GM21717 (cell line): ENCODE data around the gene KCTD16.

Experiments used
- ATAC-seq: cut with Tn5 transposase; IDR thresholded peaks from one replicate; pipeline ENCODE4 v1.9.1; 2021; ENCODE audit warnings: mild to moderate bottlenecking, moderate library complexity; ENCODE audit not compliant: unreplicated experiment

The KCTD16 gene

DNA sequence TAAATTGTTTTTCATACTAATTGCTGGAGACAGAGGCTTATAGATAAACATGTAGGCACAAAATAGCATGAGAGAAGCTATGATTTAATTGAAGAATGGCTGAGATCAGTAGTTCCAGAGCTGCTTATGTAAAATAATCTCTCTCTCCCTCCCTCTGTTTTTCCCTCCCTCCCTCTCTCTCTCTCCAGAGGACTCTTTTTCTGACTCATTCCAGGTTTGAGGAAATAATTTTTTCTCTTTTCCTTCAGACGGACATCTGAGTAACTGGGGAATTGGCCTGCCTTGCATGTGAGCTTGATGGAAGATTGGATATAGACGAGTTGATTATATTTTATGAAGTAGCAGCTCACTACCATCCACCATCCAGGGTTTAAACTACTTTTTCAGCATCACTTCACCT, 35.5 kb downstream of the KCTD16 start:
- no peak for ATAC-seq

DNA sequence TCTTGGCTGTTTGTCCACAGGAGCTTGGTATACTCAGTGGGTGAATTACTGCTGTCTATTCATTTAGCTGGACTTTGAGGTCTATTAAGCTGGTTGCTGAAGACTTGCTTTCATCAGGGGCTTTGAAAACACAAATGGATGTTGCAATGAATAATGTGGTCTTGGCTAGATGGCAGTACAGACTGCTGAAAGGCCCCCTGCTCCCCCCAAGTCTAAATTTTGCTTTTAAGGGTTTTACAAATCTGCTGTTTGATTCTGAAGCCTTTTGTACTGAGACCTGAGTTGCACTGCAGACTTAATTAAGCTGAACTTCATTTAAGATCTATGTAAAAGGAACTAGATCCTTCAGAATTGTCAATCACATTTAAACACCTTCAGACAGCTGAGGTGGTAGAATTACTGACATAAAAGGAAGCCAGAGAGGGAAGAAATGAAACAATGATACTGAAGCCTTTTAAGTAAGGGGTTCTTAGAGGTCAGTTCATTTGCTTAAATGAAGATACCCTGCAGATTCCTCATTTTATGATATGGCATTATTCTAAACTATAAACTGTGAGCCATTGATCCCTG, 37.3 kb downstream of the KCTD16 start:
- no peak for ATAC-seq

DNA sequence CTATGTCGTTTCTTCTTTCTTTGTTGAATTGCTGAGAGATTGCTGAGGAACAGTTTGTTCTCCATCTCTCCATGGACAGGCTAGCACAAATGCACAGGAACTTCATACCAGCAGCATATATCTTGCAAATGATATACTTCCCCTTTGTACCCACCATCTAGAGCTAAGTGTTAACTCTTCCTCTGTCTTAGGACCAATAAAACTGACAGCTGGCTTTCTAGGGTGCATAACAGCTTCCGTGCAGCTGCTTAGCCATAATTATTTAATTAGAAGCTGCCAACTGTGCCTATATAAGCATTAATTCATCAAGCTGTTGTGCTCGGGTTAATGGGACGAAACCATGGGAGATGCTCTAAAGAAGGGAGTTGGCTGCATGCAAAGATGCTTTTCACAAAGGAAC, 38.7 kb downstream of the KCTD16 start:
- ATAC-seq: no peak

DNA sequence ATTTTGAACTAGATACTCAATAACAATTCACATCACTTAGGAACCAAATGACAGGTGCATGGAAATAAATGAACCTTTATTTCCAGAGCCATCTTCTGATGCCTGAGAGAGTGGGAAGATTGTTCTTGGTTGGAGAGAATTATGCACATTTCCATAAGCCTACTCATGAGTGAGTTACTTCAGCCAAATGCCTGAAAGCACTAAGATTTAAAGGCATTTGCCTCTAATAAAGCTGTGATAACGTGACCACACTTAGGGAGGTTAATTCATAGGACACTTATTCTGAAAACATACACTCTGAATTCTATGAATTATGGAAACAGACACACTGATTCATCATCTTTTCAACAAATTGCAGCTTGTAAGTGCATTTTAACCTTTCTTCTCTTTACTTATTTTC, 40.0 kb downstream of the KCTD16 start:
- ATAC-seq: no peak

DNA sequence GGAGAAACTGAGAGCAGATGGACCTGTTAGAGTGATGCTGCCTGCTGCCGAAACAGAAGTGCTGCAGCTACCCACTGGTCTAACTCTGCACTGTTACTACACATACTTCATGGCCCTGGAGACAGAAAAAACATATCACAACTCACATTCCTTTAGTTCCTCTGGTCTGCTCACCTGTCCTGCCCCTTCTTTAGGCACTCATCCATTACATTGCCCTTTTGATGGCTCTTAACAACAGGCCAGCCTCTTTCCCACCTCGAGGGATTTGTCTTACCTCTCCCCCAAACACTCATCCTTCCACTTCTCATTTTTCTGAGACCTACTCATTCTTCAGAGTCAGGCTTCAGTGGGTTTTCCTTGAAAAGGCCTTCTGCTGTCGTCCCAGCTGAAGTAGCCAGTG, 49.2 kb downstream of the KCTD16 start:
- no peak for ATAC-seq

DNA sequence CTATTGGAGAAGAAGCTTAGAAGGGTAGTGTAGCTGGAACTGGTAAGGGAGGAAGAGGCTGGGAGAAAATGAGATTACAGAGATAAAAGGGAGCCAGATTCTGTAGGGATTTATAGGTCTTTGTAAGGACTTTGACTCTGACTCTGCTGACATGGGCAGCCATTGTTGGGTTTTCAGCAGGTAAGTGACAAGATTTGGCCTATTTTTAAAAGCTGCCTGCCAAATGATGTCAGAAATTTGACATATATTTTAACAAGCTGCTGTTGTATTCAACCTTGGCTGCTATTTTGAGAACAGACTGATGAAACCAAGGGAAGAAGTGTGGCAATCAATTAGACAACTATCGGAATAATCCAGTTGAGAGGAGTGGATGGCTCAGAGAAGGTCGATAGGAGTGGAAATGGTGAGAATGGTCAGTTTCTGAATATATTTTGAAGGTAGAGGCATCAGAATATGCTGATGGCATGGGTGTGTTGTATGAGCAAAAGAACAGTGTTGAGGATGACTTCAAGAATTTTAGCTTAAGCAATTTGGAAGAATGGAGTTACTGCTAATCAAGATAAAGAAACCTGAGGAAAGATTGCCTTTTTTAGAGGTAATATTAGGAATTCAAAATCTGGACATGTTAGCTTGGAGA, 56.8 kb downstream of the KCTD16 start:
- no peak for ATAC-seq

DNA sequence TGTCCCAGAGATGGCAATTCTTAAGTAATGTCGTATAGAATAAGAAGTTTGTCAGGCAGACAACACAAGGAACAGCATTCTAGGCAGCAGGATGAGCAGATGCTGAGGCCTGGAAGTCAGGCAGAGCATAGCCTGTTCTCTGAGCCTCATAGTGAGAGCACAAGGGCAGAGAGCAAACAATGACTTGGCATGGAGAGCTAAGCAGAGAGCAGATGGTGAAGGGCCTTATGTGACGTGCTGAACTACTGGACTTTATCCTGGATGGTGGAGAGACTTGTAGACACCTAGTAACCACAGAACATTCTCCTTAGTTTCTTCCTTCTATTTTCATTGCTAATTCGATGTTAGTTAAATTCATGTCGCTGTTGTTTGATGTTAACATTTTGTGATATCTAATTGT, 60.1 kb downstream of the KCTD16 start:
- no peak for ATAC-seq

DNA sequence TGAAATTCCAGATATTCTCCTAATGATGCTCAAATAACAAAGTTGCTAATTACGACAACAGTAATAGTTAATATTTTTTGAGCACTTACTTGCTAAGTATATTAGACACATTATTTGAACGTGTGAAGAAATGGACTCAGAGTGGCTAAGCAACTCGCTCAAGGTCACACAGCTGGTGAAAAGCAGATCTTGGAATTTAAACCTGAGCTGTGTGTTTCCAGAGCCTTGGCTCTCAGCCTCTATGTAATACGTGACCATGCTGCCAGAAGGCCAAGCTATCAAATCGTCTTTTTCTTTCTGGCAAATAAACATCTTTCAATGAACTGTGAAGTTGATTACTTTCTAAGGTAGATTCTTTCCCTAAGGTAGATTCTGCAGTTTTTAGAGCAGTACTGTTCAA, 61.6 kb downstream of the KCTD16 start:
- ATAC-seq: no peak

DNA sequence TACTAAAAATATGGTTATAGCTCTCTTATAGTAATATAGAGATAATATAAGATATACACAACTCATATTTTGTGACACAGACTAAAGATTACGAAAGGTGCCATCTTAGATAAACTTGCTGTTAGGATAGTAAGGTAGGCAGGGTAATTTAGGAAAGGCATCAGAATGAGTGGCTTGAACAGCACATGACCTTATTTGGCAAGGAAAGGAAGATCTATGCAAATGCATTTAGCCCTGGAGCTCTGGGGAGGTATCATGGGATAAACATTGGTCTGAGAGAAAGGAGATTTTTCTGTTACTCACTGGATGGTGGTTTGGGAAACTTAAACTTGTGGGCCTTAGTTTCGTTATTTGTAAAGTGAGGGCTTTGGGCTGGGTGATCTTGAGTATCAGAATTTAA, 65.8 kb downstream of the KCTD16 start:
- no peak for ATAC-seq

DNA sequence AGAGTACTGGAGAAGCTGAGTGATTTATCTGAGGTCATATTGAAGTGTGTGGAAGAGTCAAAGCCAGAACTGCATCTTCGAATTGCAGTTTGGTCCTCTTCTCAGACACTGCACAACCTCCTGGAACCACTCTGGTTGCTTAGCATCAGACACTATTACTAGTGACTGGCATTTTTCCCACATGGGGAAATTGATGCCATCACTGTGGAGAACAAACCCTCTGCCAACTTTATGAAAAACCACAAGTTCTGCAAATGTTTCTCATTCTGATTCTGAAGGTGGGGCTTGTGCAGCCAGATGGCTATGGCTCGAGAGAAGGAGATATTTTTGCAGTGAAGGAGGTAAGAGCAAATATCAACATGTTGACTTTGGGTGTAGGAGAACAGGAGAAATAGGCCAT, 67.2 kb downstream of the KCTD16 start:
- ATAC-seq: no peak

DNA sequence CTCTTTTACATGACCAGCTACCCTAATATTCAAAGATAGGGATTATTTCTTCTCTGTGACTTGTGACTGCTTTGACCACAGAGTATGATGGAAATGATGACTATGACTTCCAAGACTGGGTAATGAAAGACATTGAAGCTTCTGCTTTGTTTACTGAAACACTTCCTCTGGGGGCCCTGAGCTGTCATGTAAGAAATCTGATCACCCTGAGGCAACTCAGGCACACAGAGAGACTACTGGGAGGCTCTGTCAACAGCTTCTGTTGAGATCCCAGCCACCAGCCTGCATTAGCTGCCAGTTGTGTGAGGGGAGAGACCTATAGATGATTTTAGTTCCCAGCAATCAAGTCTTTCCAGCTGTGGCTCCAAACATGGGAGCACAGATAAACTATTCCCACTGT, 76.5 kb downstream of the KCTD16 start:
- ATAC-seq: no peak

DNA sequence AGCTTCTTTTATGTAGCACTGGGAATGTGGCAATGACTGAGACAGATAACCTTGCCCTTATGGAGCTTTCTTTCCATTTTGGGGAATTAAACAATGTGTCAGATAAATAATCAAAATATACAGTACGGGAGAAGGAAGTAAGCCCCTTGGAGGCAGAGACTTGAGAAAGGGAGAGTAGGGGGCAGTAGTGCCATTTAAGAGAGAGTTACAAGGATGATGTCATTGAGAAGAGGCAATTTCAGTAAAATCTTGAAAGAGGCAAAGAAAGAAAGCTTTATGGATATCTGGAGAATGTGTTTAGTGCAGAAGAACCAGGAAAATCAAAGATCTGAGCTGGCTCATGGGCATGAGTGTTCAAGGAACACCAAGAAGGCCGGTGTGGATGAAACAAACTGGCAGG, 77.3 kb downstream of the KCTD16 start:
- no peak for ATAC-seq

DNA sequence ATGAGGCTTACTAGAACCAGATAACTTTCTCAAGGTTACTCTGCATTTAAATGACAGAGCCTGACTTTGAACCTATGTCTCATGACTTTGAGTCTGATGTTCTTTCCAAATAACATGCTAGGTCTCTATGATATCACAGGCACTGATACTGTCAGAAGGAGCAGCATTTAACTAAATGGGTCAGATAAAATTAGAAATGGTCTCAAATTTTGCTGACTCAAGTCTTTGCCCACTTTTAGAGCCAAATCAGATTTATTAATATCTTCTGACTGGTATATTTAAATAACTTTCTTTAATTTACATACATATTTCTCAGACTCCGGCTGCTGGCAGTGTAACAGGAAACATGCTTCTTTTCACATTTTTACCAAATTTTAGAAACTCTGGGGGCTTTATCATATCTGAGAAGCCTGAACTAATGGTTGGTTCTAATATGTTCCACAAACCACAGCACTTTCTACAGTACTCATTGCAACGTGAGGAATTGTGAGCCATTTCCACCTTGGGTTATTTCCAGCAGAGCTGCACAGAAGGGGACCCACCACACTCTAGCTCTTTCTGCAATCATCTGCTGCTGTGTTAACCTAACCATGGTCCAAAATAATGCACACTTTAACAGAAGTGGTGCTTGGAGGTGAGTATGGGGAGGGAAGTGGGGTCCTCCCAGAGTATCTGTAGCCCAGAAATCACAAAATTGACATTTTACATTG, 79.2 kb downstream of the KCTD16 start:
- no peak for ATAC-seq

DNA sequence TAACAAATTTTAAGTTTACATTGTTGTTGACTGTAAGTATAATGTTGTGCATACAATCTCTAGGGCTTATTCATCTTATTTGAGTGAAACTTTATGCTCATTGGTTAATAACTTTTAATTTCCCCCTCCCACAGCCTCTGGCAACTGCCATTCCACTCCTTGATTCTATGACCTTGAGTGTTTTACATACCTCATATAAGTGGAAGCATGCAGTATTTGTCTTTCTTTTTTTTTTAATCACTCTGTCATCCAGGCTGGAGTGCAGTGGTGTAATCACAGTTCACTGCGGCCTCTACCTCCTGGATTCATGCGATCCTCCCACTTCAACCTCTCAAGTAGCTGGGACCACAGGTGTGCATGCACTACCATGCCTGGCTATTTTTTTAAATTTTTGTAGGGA, 83.9 kb downstream of the KCTD16 start:
- no peak for ATAC-seq

DNA sequence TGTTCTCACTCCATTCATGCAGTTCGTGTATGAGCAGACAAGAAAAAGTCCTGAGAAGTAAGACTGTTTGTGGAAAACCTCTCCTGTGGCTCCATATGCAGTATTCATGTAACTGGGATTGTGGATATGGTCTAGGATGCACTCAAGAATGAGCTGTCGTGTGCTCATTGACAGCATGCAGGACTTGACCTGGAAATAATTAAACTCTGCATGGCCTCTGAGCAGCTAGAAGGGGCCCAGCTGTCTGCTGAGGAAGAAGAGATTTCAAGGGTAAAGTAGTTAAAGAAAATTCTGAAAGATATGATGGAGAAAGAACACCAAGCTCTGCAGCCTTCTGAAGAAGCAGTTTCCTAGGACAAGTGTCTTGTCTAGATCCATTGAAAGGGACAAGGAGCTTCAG, 89.4 kb downstream of the KCTD16 start:
- no peak for ATAC-seq

DNA sequence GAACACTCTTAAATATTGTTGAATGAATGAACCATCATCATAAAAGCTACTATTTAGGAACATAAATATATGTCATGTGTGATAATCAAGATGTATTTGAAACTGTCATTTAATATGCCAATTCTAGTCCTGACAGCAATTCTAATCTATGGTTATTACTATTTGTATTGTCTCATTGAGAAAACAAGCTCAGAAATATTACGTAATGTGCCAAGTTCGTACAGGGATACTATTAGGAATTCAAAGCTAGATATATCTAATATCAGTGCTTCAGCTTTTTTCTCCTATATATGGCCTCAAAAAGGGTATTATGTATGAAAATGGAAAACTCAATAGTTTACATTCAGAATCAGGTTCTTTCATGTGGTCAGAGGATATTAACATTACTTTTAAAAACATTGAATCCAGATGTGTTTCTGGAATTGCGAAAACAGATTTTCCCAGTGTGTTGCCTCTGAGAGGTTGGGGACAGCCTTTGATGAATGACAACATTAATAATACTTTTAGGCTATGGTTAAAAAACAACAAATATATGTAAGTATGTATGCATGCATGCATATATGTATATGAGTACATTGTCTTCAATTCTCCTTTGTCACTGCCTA, 95.1 kb downstream of the KCTD16 start:
- ATAC-seq: no peak

DNA sequence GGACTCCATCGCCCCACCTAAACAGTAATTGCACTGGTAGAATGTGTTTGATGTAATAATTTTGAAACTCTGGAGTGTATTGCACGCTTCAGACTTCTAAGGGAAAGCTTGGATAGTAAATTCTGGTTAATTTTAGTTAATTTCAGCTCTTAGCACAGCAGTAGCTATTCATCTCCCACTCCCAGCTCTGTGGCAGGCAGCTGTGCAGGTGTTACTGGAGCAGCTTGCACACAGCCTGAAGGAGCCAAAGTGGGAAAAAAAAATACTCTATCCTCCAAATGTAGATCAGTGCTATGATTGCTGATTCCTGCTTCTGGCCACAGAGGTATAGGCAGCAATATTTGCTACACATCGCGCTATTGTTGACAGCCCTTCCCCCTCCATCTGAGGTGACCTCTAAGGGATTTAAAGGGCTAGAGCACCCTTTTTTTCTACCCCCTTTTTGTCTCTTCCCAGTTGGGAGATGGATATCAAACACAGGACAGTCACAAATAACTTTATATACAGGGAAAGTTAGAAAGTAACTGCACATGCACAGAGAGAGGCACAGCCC, 97.4 kb downstream of the KCTD16 start:
- ATAC-seq: no peak

DNA sequence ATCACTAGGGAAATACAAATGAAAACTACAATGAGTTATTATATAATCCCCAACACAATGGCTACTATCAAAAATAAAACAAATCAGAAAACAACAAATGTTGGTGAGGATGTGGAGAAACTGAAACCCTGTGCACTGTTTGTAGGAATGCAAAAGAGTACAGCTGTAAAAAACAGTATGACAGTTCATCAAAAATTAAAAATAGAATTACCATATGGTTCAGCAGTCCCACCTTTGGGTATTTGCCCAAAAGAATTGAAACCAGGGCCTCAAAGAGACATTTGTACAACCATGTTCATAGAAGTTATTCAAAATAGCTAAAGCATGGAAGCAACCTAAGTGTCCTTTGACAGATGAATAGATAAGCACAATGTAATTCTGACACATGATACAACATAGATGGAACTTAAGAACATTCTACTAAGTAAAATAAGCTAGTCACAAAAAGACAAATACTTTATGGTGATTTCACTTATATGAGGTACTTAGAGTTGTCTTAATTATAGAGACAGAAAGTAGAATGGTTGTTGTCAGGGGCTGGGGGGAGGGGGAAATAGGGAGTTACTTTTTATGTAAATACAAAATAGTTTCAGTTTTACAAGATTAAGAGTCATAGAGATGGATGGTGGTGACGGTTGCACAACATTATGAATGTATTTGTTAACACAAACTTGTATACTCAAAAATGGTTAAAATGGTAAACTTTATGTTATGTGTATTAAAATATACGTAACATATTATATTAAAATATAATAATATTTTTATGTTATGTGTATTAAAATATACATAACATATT, 102.8 kb downstream of the KCTD16 start:
- ATAC-seq: peak; percentile 67

DNA sequence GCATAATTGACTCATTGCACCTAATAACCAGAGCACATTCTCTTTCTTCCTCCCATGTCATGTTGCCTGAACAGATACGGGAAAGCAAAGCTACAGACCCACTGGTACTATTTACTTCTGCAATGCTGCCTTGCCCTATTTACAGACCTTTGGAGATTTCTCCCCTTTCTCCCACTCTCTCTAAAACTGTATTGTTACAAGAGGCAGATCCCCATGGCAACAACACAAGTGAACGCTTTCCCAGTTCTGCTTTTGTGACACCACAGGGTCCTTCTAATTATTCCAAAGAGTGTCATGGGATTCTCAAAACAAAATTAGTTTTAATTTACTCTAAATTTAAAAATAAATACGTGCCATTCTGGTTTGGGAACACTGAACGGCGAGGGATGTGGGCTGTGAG, 104.7 kb downstream of the KCTD16 start:
- no peak for ATAC-seq

DNA sequence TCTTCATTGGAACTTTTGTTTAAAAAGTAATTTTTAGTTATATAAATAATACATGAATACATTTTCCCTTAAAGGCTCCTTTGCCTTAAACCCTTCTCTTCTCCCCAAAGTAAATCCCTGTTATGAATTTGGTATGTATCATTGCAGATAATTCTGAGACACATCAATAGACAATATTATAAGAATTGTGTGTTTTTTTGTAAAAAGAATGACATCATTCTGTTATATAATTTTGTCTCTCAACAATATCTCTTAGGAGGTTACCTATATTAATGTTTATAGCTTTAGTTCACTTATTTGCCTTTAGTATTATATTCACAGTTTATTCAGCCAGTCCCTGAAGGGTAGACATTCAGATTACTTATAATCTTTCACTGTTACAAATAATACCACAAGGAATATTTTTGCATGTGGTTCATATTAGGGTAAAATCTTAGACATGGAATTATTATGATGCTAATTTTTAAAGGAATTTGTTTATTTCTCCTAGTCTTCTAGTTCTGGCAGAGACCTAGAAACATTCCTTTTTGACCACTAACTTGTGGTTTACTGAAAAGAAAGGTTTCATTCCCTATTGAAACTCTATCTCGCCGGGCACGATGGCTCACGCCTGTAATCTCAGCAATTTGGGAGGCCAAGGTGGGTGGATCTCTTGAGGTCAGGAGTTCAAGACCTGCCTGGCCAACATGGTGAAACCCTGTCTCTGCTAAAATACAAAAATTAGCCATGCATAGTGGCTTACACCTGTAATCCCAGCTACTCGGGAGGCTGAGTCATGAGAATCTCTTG, 105.6 kb downstream of the KCTD16 start:
- no peak for ATAC-seq
